ENCODE results near the gene BEND2. TPM values are rescaled to one million over a fixed set of nuclear protein-coding genes. Genes with fewer than 3 reads are reported as not detected.
"Not testable (repeated sequence)": the region's sequence is repeated elsewhere in the genome, so short reads cannot be mapped to it uniquely, and the experiment has no call there.

Gene BEND2
- not detected for total RNA-seq

- Mint-ChIP-seq H3K36me3 (ENCODE audit: low read depth) (no peaks in the 10 kb centered on the region), H3K4me1 (ENCODE audit: low read depth) (no peaks in the 10 kb centered on the region), H3K9me3 (no peaks in the 10 kb centered on the region), H3K27me3 (no peaks in the 10 kb centered on the region), H3K4me3 (no peak within 1 kb of the TSS), H3K27ac (no peak within 1 kb of the TSS)
- ATAC-seq (no peak), DNase-seq (no peak)
- TF ChIP-seq CTCF (IDR thresholded peaks at IDR 0.05): no peak
- POLR2A ChIA-PET: no interaction called here
- CTCF ChIA-PET: no interaction called here
- intact Hi-C loops (cut with micrococcal nuclease): no loop called here
Measured at GRCh38 chrX:18220786-18221185, at the start of gene BEND2. Gene BEND2 (minus strand): TSS chrX:18220886. CDS start chrX:18220750, 136 bp downstream.

GRCh38 chrX:18255059-18255458 is 34.4 kb upstream of the BEND2 start:
- POLR2A ChIA-PET: no interaction called here
- Mint-ChIP-seq H3K27me3 (no peaks in the 10 kb centered on the region), H3K27ac (no peak overlapping the region), H3K9me3 (no peaks in the 10 kb centered on the region), H3K36me3 (ENCODE audit: low read depth) (peaks cover 4% of the 10 kb centered on the region), H3K4me3 (no peak overlapping the region), H3K4me1 (ENCODE audit: low read depth) (no peaks in the 10 kb centered on the region)
- CTCF ChIA-PET: no interaction called here
- intact Hi-C loops (cut with micrococcal nuclease): no loop called here
- DNase-seq: no peak
- no peak for TF ChIP-seq CTCF (IDR thresholded peaks at IDR 0.05)
- no peak for ATAC-seq

GRCh38 chrX:18252644-18253359 is 32.1 kb upstream of the BEND2 start:
- no peak for DNase-seq

GRCh38 chrX:18229646-18230045 is 9.0 kb upstream of the BEND2 start:
- H3K27me3 Mint-ChIP-seq; CTCF ChIA-PET; H3K27ac Mint-ChIP-seq; H3K4me3 Mint-ChIP-seq; intact Hi-C loops (cut with micrococcal nuclease); ATAC-seq; POLR2A ChIA-PET; DNase-seq; H3K9me3 Mint-ChIP-seq; H3K36me3 Mint-ChIP-seq (ENCODE audit: low read depth); H3K4me1 Mint-ChIP-seq (ENCODE audit: low read depth): not testable (repeated sequence)

More at GRCh38 chrX:18252644-18253359, 32.1 kb upstream of the BEND2 start:
- Mint-ChIP-seq H3K36me3 (ENCODE audit: low read depth) (peaks cover 6% of the 10 kb centered on the region), H3K4me1 (ENCODE audit: low read depth) (no peaks in the 10 kb centered on the region), H3K27ac (no peak overlapping the region), H3K9me3 (no peaks in the 10 kb centered on the region), H3K4me3 (no peak overlapping the region), H3K27me3 (no peaks in the 10 kb centered on the region)
- POLR2A ChIA-PET: no interaction called here
- intact Hi-C loops (cut with micrococcal nuclease): no loop called here
- CTCF ChIA-PET: no interaction called here
- ATAC-seq: no peak
- no peak for TF ChIP-seq CTCF (IDR thresholded peaks at IDR 0.05)

GRCh38 chrX:18228069-18228468 is 7.4 kb upstream of the BEND2 start:
- POLR2A ChIA-PET: no interaction called here
- CTCF ChIA-PET: interaction anchor here (1.2 kb wide), 1 partner anchor 26 kb away, joined by 3 read pairs; no protein-coding TSS in a partner anchor
- no peak for ATAC-seq
- Mint-ChIP-seq H3K4me1 (ENCODE audit: low read depth) (no peaks in the 10 kb centered on the region), H3K4me3 (no peak overlapping the region), H3K36me3 (ENCODE audit: low read depth) (no peaks in the 10 kb centered on the region), H3K27me3 (no peaks in the 10 kb centered on the region), H3K27ac (no peak overlapping the region), H3K9me3 (no peaks in the 10 kb centered on the region)
- intact Hi-C loops (cut with micrococcal nuclease): no loop called here
- no peak for DNase-seq
- TF ChIP-seq CTCF (IDR thresholded peaks at IDR 0.05): no peak

All from activated CD8-positive, alpha-beta T cell treated with anti-CD3 and anti-CD28 coated beads for 36 hours (primary cell).